Stomach (tissue), 4 donors: ENCODE measurements around the gene GPER1.

ENCODE experiments used
- POLR2A ChIP-seq, 4 donors: fragments of 450-650 bp; IDR thresholded peaks; one replicate each; pipeline ENCODE4 v1.6.1; 2016; ENCODE audit warnings: antibody characterized with exemption in 4 of 4, control low read depth in 2 of 4, mild to moderate bottlenecking in 1 of 4, moderate library complexity in 1 of 4
- POLR2AphosphoS5 ChIP-seq, 3 donors: sonication (generic); formaldehyde crosslinking; IDR thresholded peaks; one replicate each; pipeline ENCODE4 v1.6.1; 2016; ENCODE audit warnings: antibody characterized with exemption in 3 of 3
- TF ChIP-seq, protein P1 (sequence below), 7 experiments: fragments of 450-650 bp in 4 of 7; fragments of 200-600 bp in 3 of 7; sonication (generic) in 3 of 7; IDR thresholded peaks; one replicate each; pipeline ENCODE4 v1.5.1; 2016 to 2019; ENCODE audit warnings: antibody characterized with exemption in 7 of 7, control low read depth in 2 of 7, mild to moderate bottlenecking in 1 of 7

- TF ChIP-seq, protein P1, sequence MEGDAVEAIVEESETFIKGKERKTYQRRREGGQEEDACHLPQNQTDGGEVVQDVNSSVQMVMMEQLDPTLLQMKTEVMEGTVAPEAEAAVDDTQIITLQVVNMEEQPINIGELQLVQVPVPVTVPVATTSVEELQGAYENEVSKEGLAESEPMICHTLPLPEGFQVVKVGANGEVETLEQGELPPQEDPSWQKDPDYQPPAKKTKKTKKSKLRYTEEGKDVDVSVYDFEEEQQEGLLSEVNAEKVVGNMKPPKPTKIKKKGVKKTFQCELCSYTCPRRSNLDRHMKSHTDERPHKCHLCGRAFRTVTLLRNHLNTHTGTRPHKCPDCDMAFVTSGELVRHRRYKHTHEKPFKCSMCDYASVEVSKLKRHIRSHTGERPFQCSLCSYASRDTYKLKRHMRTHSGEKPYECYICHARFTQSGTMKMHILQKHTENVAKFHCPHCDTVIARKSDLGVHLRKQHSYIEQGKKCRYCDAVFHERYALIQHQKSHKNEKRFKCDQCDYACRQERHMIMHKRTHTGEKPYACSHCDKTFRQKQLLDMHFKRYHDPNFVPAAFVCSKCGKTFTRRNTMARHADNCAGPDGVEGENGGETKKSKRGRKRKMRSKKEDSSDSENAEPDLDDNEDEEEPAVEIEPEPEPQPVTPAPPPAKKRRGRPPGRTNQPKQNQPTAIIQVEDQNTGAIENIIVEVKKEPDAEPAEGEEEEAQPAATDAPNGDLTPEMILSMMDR (IDR thresholded peaks at IDR 0.05) = no peak
- TF ChIP-seq POLR2A (IDR thresholded peaks at IDR 0.05) (no peak), POLR2AphosphoS5 (IDR thresholded peaks at IDR 0.05) (no peak)
These were observed 13.1 kb upstream of the GPER1 start for GRCh38 chr7:1074593-1075431.
